Trophoblast cell (in vitro differentiated cells and primary cell): ENCODE results near the gene OR2AG2.
A peak's percentile ranks its signal among the peaks of the same experiment; 100 is the strongest.
"Not testable (repeated sequence)": the region's sequence is repeated elsewhere in the genome, so short reads cannot be mapped to it uniquely, and the experiment has no call there.

Experiments used
- DNase-seq, 2 donors: peaks; one replicate each; pipeline ENCODE4 v3.0.0-alpha.2; 2016
- H2AFZ ChIP-seq: 2 replicates; pipeline ENCODE4 v1.6.1; 2013; ENCODE audit warnings: low read length, moderate library complexity, mild to moderate bottlenecking; ENCODE audit not compliant: insufficient read depth, poor library complexity
- H2AK5ac ChIP-seq: 2 replicates; pipeline ENCODE4 v1.6.1; 2013; ENCODE audit warnings: mild to moderate bottlenecking, low read length
- H2BK120ac ChIP-seq: 2 replicates; pipeline ENCODE4 v1.6.1; 2013; ENCODE audit warnings: low read length, mild to moderate bottlenecking, moderate library complexity; ENCODE audit not compliant: insufficient read depth, poor library complexity
- H2BK12ac ChIP-seq: 2 replicates; pipeline ENCODE4 v1.6.1; 2013; ENCODE audit warnings: mild to moderate bottlenecking, low read length, moderate library complexity
- H2BK5ac ChIP-seq: 2 replicates; pipeline ENCODE4 v1.6.1; 2013; ENCODE audit warnings: low read length, low read depth, moderate library complexity, mild to moderate bottlenecking; ENCODE audit not compliant: poor library complexity
- H3K14ac ChIP-seq: 2 replicates; pipeline ENCODE4 v1.6.1; 2013; ENCODE audit warnings: mild to moderate bottlenecking, low read length
- H3K18ac ChIP-seq: 2 replicates; pipeline ENCODE4 v1.6.1; 2013; ENCODE audit warnings: mild to moderate bottlenecking, low read length
- H3K23ac ChIP-seq: 2 replicates; pipeline ENCODE4 v1.6.1; 2013; ENCODE audit warnings: low read length
- H3K27ac ChIP-seq: 2 replicates; pipeline ENCODE4 v1.5.1; 2013; ENCODE audit warnings: low read depth, mild to moderate bottlenecking, inconsistent platforms, low read length, moderate library complexity
- H3K27me3 ChIP-seq: 2 replicates; pipeline ENCODE4 v1.6.1; 2013; ENCODE audit warnings: inconsistent platforms, mild to moderate bottlenecking, low read length, moderate library complexity; ENCODE audit not compliant: insufficient read depth
- H3K36me3 ChIP-seq, 2 experiments: 1 replicate in 1 of 2; 2 replicates in 1 of 2; pipeline ENCODE4 v1.6.1; 2013; ENCODE audit warnings: low read length in 2 of 2, mild to moderate bottlenecking in 2 of 2, moderate library complexity in 1 of 2; ENCODE audit not compliant: insufficient read depth in 2 of 2, control insufficient read depth in 1 of 2
- H3K4ac ChIP-seq: 2 replicates; pipeline ENCODE4 v1.6.1; 2013; ENCODE audit warnings: low read depth, mild to moderate bottlenecking, low read length, moderate library complexity
- H3K4me1 ChIP-seq, 2 experiments: 1 replicate in 1 of 2; 2 replicates in 1 of 2; pipeline ENCODE4 v1.6.1; 2013; ENCODE audit warnings: low read length in 2 of 2, mild to moderate bottlenecking in 2 of 2, moderate library complexity in 1 of 2; ENCODE audit not compliant: insufficient read depth in 2 of 2, control insufficient read depth in 1 of 2
- H3K4me2 ChIP-seq: 2 replicates; pipeline ENCODE4 v1.6.1; 2013; ENCODE audit warnings: inconsistent platforms, mild to moderate bottlenecking, low read length, moderate library complexity
- H3K4me3 ChIP-seq: 2 replicates; pipeline ENCODE4 v1.5.1; 2013; ENCODE audit warnings: mild to moderate bottlenecking, low read depth, low read length, inconsistent platforms
- H3K79me1 ChIP-seq: one replicate; pipeline ENCODE4 v1.6.1; 2013; ENCODE audit warnings: low read length
- H3K79me2 ChIP-seq: 2 replicates; pipeline ENCODE4 v1.6.1; 2013; ENCODE audit warnings: low read length, mild to moderate bottlenecking; ENCODE audit not compliant: control insufficient read depth, insufficient read depth, poor library complexity
- H3K9ac ChIP-seq: 2 replicates; pipeline ENCODE4 v1.6.1; 2013; ENCODE audit warnings: mild to moderate bottlenecking, low read length
- H3K9me3 ChIP-seq: 2 replicates; pipeline ENCODE4 v1.6.1; 2013; ENCODE audit warnings: low read depth, mild to moderate bottlenecking, control low read depth, inconsistent platforms, low read length; ENCODE audit not compliant: insufficient read depth
- H4K12ac ChIP-seq: 2 replicates; pipeline ENCODE4 v1.6.1; 2013; ENCODE audit warnings: low read depth, mild to moderate bottlenecking, low read length, moderate library complexity
- H4K8ac ChIP-seq: 2 replicates; pipeline ENCODE4 v1.6.1; 2013; ENCODE audit warnings: low read depth, mild to moderate bottlenecking, low read length, moderate library complexity
- H4K91ac ChIP-seq: one replicate; pipeline ENCODE4 v1.6.1; 2013; ENCODE audit warnings: low read depth, mild to moderate bottlenecking, low read length, moderate library complexity
- WGBS: extraction: QIAGEN DNeasy Blood & Tissue Kit; methylation state at CpG from one replicate; pipeline ENCODE4 v1.1.7; 2013; ENCODE audit warnings: missing lambda C conversion rate; ENCODE audit not compliant: insufficient read length, insufficient coverage; ENCODE audit errors: extremely low coverage; 5-methylcytosine and 5-hydroxymethylcytosine counted together

Gene OR2AG2

DNA sequence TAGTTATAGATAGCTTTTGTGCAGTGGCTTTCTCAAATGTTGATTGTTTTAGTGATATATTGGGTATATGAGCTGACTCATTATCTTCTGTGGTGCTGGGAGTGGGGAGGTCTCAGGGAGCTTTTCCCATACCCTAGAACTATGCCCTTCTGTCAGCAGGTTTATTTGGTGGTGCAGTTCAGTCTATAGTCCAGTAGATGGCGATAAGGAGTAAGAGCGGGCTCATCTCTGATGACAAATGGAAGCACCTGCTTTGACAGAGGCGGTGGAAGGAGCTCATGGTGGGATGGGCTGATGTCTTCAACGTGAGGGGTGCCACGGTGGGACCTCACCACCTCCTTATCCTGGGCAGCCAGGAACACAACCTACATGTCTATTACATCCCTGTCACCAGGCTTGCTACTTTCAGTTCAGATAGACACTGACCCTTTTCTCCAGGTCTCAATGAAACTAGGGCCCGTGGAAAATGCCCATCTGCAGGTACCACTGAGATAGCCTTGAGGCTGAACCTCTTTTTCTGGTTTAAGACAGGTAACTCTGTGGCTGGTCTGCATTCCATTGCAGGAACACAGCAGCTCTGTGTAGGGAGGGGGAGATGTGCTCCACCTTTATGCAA lies 40.7 kb upstream of the OR2AG2 start:
- H3K23ac ChIP-seq: no peak overlapping the region
- no peak overlapping the region for H4K91ac ChIP-seq
- H2BK120ac ChIP-seq: no peak overlapping the region
- H3K4me2 ChIP-seq: no peak overlapping the region
- no peak overlapping the region for H3K4me3 ChIP-seq
- H3K9ac ChIP-seq: no peak overlapping the region
- H2BK12ac ChIP-seq: no peak overlapping the region
- no peak overlapping the region for H3K18ac ChIP-seq
- no peaks in the 10 kb centered on the region for H3K4me1 ChIP-seq
- no peak overlapping the region for H4K8ac ChIP-seq
- H3K36me3 ChIP-seq: no peaks in the 10 kb centered on the region
- no peak overlapping the region for H4K12ac ChIP-seq
- no peak overlapping the region for H2BK5ac ChIP-seq
- H3K4ac ChIP-seq: no peak overlapping the region
- H3K14ac ChIP-seq: no peak overlapping the region
- no CpG with 5 or more reads among the region's 6 CpGs for WGBS
- H2AK5ac ChIP-seq: no peak overlapping the region
- H3K9me3 ChIP-seq: no peaks in the 10 kb centered on the region
- H2AFZ ChIP-seq: no peak overlapping the region
- H3K27me3 ChIP-seq: no peaks in the 10 kb centered on the region
- DNase-seq: peak in 1 of 2 donors; percentile 76
- no peak overlapping the region for H3K27ac ChIP-seq
- no peaks in the 10 kb centered on the region for H3K79me2 ChIP-seq
- no peaks in the 10 kb centered on the region for H3K79me1 ChIP-seq

DNA sequence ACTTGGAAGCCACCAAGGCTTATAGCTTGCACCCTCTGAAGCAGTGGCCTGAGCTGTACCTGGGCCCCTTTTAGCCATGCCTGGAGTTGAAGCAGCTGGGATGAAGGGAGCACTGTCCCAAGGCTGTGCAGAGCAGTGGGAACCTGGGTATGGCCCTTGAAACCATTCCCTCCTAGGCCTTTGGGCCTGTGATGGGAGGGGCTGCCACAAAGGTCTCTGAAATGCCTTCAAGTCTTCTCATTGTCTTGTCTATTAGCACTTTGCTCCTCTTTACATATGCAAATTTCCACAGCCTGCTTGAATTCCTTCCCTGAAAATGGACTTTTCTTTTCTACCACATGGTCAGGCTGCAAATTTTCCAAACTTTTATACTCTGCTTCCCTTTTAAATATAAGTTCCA lies 29.3 kb upstream of the OR2AG2 start:
- H3K18ac ChIP-seq, H2AFZ ChIP-seq, H3K14ac ChIP-seq, H3K9ac ChIP-seq, H2BK12ac ChIP-seq, H3K27me3 ChIP-seq, H4K8ac ChIP-seq, H3K4me1 ChIP-seq, H4K91ac ChIP-seq, H3K4ac ChIP-seq, H3K23ac ChIP-seq, DNase-seq, H3K27ac ChIP-seq, H4K12ac ChIP-seq, H3K79me1 ChIP-seq, H3K79me2 ChIP-seq, H2BK5ac ChIP-seq, H3K9me3 ChIP-seq, H3K4me2 ChIP-seq, H3K4me3 ChIP-seq, H2BK120ac ChIP-seq, H3K36me3 ChIP-seq, H2AK5ac ChIP-seq: not testable (repeated sequence)

DNA sequence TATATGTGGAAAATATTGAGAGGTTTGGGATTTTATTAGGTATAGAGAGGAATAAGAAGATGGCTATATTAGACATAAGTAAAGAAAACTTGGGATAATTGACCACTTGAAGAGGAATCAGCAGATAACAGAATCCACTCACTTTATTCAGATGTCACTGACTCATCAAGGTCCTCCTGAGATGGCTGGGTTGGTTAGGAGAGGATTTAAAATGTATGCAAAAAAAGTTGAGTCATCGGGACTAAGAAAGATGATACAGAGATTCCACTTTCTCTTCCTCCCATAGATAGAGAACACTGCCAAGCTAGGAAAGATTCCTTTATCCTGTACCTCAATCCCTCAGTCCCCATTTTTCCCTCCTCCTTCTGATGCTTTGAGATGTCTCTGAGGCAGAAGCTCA lies 27.6 kb upstream of the OR2AG2 start, which contains the start of gene OR6A2:
OR6A2 (minus strand) TSS at position 288 of the 400 bp plus-strand sequence. CDS start 3,981 bp downstream, outside the sequence.
- DNase-seq: no peak

DNA sequence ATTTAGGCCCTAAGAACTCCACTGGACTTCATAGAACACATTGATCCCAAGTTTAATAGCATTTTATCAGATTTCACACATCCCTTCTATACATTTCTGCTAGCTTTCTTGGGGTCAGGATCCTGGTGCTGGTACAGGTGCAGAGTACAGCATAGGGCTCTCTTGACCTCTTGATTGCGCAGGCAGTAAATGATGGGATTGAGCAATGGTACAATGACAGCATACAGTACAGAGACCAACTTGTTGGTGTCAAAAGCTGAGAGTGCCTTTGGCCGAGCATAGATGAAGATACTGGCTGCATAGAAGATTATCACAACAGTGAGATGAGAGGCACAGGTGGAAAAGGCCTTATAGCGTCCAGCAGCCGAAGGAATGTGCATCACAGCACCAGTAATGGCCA lies 22.9 kb upstream of the OR2AG2 start:
- no peak overlapping the region for H2AK5ac ChIP-seq
- H3K18ac ChIP-seq: no peak overlapping the region
- no peak overlapping the region for H3K4me2 ChIP-seq
- H2BK120ac ChIP-seq: no peak overlapping the region
- H4K8ac ChIP-seq: no peak overlapping the region
- no peaks in the 10 kb centered on the region for H3K79me1 ChIP-seq
- DNase-seq: peak in 1 of 2 donors; percentile 9
- H3K9ac ChIP-seq: no peak overlapping the region
- whole genome bisulfite sequencing: no CpG with 5 or more reads among the region's 4 CpGs
- no peak overlapping the region for H2AFZ ChIP-seq
- no peak overlapping the region for H3K27ac ChIP-seq
- H4K91ac ChIP-seq: no peak overlapping the region
- no peak overlapping the region for H3K23ac ChIP-seq
- H3K9me3 ChIP-seq: no peaks in the 10 kb centered on the region
- H2BK12ac ChIP-seq: no peak overlapping the region
- H3K14ac ChIP-seq: no peak overlapping the region
- no peak overlapping the region for H3K4me3 ChIP-seq
- no peaks in the 10 kb centered on the region for H3K4me1 ChIP-seq
- H3K79me2 ChIP-seq: no peaks in the 10 kb centered on the region
- H4K12ac ChIP-seq: no peak overlapping the region
- H3K4ac ChIP-seq: no peak overlapping the region
- H3K36me3 ChIP-seq: no peaks in the 10 kb centered on the region
- H3K27me3 ChIP-seq: no peaks in the 10 kb centered on the region
- no peak overlapping the region for H2BK5ac ChIP-seq

More for the DNA sequence above, 27.6 kb upstream of the OR2AG2 start, which contains the start of gene OR6A2:
- Histone ChIP-seq H3K4ac (no peak within 1 kb of the TSS), H3K9ac (no peak within 1 kb of the TSS), H3K79me1 (no peaks in the 10 kb centered on the region), H2BK5ac (no peak within 1 kb of the TSS), H3K27ac (no peak within 1 kb of the TSS), H2AK5ac (no peak within 1 kb of the TSS), H2BK120ac (no peak within 1 kb of the TSS), H3K79me2 (no peaks in the 10 kb centered on the region), H4K91ac (no peak within 1 kb of the TSS), H3K18ac (no peak within 1 kb of the TSS), H3K4me3 (no peak within 1 kb of the TSS), H3K4me1 (no peaks in the 10 kb centered on the region), H3K4me2 (no peak within 1 kb of the TSS), H2BK12ac (no peak within 1 kb of the TSS), H3K9me3 (no peaks in the 10 kb centered on the region), H4K8ac (no peak within 1 kb of the TSS), H4K12ac (no peak within 1 kb of the TSS), H3K27me3 (no peaks in the 10 kb centered on the region), H3K14ac (no peak within 1 kb of the TSS), H3K36me3 (no peaks in the 10 kb centered on the region), H2AFZ (no peak within 1 kb of the TSS), H3K23ac (no peak within 1 kb of the TSS)
- no CpG with 5 or more reads among the region's 1 CpG for WGBS
